Tibial nerve (tissue), 4 donors: ENCODE measurements around the gene LRRC73. TPM values are rescaled to one million over a fixed set of nuclear protein-coding genes. Genes with fewer than 3 reads are reported as not detected.

Experiments used
- DNase-seq, 2 donors: peaks; one replicate each; pipeline ENCODE4 v3.0.0-alpha.2; 2019; ENCODE audit warnings: low spot score in 2 of 2
- H3K27ac ChIP-seq, 4 donors: fragments of 200-600 bp; sonication (generic) in 3 of 4; one replicate each; pipeline ENCODE4 v1.5.1; 2017 to 2019; ENCODE audit warnings: mild to moderate bottlenecking in 1 of 4
- H3K27me3 ChIP-seq, 2 donors: fragments of 200-600 bp; sonication (generic) in 1 of 2; one replicate each; pipeline versions ENCODE4 v1.5.1 to v1.6.0; 2017 to 2019
- H3K36me3 ChIP-seq, 3 donors: fragments of 200-600 bp; sonication (generic); one replicate each; pipeline ENCODE4 v1.5.1; 2018 to 2019
- H3K4me1 ChIP-seq, 4 donors: fragments of 200-600 bp; sonication (generic) in 3 of 4; one replicate each; pipeline ENCODE4 v1.5.1; 2017 to 2019
- H3K4me3 ChIP-seq, 4 donors: fragments of 200-600 bp; sonication (generic) in 3 of 4; one replicate each; pipeline ENCODE4 v1.5.1; 2017 to 2019; ENCODE audit warnings: mild to moderate bottlenecking in 1 of 4, moderate library complexity in 1 of 4
- H3K9me3 ChIP-seq, 4 donors: fragments of 200-600 bp; sonication (generic) in 3 of 4; one replicate each; pipeline ENCODE4 v1.5.1; 2017 to 2019
- CTCF ChIP-seq, 5 experiments: fragments of 200-600 bp in 3 of 5; fragments of 450-650 bp in 2 of 5; sonication (generic) in 3 of 5; IDR thresholded peaks; one replicate each; pipeline ENCODE4 v1.5.1; 2016 to 2019; ENCODE audit warnings: antibody characterized with exemption in 5 of 5, mild to moderate bottlenecking in 3 of 5, moderate library complexity in 2 of 5
- EP300 ChIP-seq, 2 donors: sonication (generic); formaldehyde crosslinking; IDR thresholded peaks; one replicate each; pipeline ENCODE4 v1.6.1; 2017; ENCODE audit warnings: antibody characterized with exemption in 2 of 2, mild to moderate bottlenecking in 1 of 2
- POLR2A ChIP-seq, 2 donors: fragments of 450-650 bp; IDR thresholded peaks; one replicate each; pipeline ENCODE4 v1.6.1; 2017; ENCODE audit warnings: antibody characterized with exemption in 2 of 2, mild to moderate bottlenecking in 2 of 2, moderate library complexity in 2 of 2
- WGBS, 2 donors: methylation state at CpG; one replicate each; pipeline ENCODE4 v1.1.5; 2018; 5-methylcytosine and 5-hydroxymethylcytosine counted together
- total RNA-seq, 4 donors: library from RNA; depleted of rRNA; stranded (reverse); fragments of >200 nt; gene quantifications; one replicate each; pipeline ENCODE4 v1.1.0, GENCODE V29; 2016

LRRC73 gene
- total RNA-seq, 4 donors from 2014 or later = 0.59 to 2.4 (median 1.3) TPM

- Histone ChIP-seq H3K36me3 (peaks cover 0 to 52% (median 31%) of the 10 kb centered on the region in 3 donors), H3K9me3 (no peaks in the 10 kb centered on the region), H3K27me3 (no peaks in the 10 kb centered on the region), H3K4me1 (peaks cover 0 to 52% (median 24%) of the 10 kb centered on the region in 4 donors), H3K27ac (no peak overlapping the region), H3K4me3 (no peak overlapping the region)
- no peak for DNase-seq
- WGBS, 2 donors = 73 to 78% methylated on average over 10 to 11 of the region's 11 CpGs
- TF ChIP-seq EP300 (IDR thresholded peaks at IDR 0.05) = no peak
- TF ChIP-seq CTCF (IDR thresholded peaks at IDR 0.05) = no peak
- no peak for TF ChIP-seq POLR2A (IDR thresholded peaks at IDR 0.05)
Observed at GRCh38 chr6:43511824-43512415, 1.8 kb upstream of the LRRC73 start.

GRCh38 chr6:43510827-43511163, 649 bp upstream of the LRRC73 start:
- peaks cover 0 to 52% (median 21%) of the 10 kb centered on the region in 4 donors for H3K4me1 ChIP-seq
- DNase-seq = no peak

GRCh38 chr6:43509142-43509983, 783 bp downstream of the LRRC73 start:
- TF ChIP-seq POLR2A (IDR thresholded peaks at IDR 0.05) (no peak), CTCF (IDR thresholded peaks at IDR 0.05) (no peak), EP300 (IDR thresholded peaks at IDR 0.05) (no peak)
- Histone ChIP-seq H3K9me3 (no peaks in the 10 kb centered on the region), H3K27ac (peak overlapping the region in 2 of 4 donors; percentile 71 to 81), H3K27me3 (no peaks in the 10 kb centered on the region), H3K4me3 (peak overlapping the region; percentile 56 to 91 (median 64)), H3K4me1 (peaks cover 0 to 37% (median 11%) of the 10 kb centered on the region in 4 donors), H3K36me3 (peaks cover 0 to 58% (median 23%) of the 10 kb centered on the region in 3 donors)
- DNase-seq = no peak
- WGBS, 2 donors = 13 to 29% methylated on average over 19 to 37 of the region's 69 CpGs

More at GRCh38 chr6:43510827-43511163, 649 bp upstream of the LRRC73 start:
- 85 to 90% methylated on average over 8 to 9 of the region's 10 CpGs for WGBS, 2 donors
- Histone ChIP-seq H3K27ac (peak overlapping the region in 3 of 4 donors; percentile 64 to 81 (median 71)), H3K27me3 (no peaks in the 10 kb centered on the region), H3K36me3 (peaks cover 0 to 57% (median 31%) of the 10 kb centered on the region in 3 donors), H3K9me3 (no peaks in the 10 kb centered on the region), H3K4me3 (peak overlapping the region; percentile 56 to 91 (median 64))
- no peak for TF ChIP-seq EP300 (IDR thresholded peaks at IDR 0.05)
- TF ChIP-seq POLR2A (IDR thresholded peaks at IDR 0.05) = no peak
- no peak for TF ChIP-seq CTCF (IDR thresholded peaks at IDR 0.05)

- no peak overlapping the region for H3K4me3 ChIP-seq
- H3K27me3 ChIP-seq = no peaks in the 10 kb centered on the region
- TF ChIP-seq CTCF (IDR thresholded peaks at IDR 0.05) = no peak
- H3K9me3 ChIP-seq = no peaks in the 10 kb centered on the region
- WGBS, 2 donors = 58 to 67% methylated on average over 7 to 8 of the region's 8 CpGs
- DNase-seq = no peak
- no peak overlapping the region for H3K27ac ChIP-seq
- H3K4me1 ChIP-seq = peaks cover 0 to 32% (median 11%) of the 10 kb centered on the region in 4 donors
- H3K36me3 ChIP-seq = peaks cover 0 to 58% (median 19%) of the 10 kb centered on the region in 3 donors
Observed at GRCh38 chr6:43508481-43509141, 1.5 kb downstream of the LRRC73 start.
